Thyroid gland (tissue), 4 donors: ENCODE results near the gene CAPZA1. TPM values are rescaled to one million over a fixed set of nuclear protein-coding genes. Genes with fewer than 3 reads are reported as not detected.

Source experiments
- DNase-seq, 2 donors: peaks; one replicate each; pipeline ENCODE4 v3.0.0-alpha.2; 2019
- H3K27ac ChIP-seq, 3 donors: fragments of 200-600 bp; sonication (generic); 1 replicate in 2 of 3; 2 replicates in 1 of 3; pipeline ENCODE4 v1.5.1; 2016 to 2019; ENCODE audit warnings: mild to moderate bottlenecking in 1 of 3, moderate library complexity in 1 of 3
- H3K27me3 ChIP-seq: fragments of 200-600 bp; sonication (generic); one replicate; pipeline ENCODE4 v1.5.1; 2019
- H3K36me3 ChIP-seq, 2 donors: fragments of 200-600 bp; sonication (generic); one replicate each; pipeline ENCODE4 v1.5.1; 2016 to 2019
- H3K4me1 ChIP-seq, 2 donors: fragments of 200-600 bp; sonication (generic); one replicate each; pipeline ENCODE4 v1.5.1; 2017 to 2019
- H3K4me3 ChIP-seq, 3 donors: fragments of 200-600 bp; sonication (generic); replicated peaks in 1 of 3; 1 replicate in 2 of 3; 2 replicates in 1 of 3; pipeline ENCODE4 v1.5.1; 2016; ENCODE audit warnings: mild to moderate bottlenecking in 1 of 3
- H3K9me3 ChIP-seq: fragments of 200-600 bp; sonication (generic); one replicate; pipeline ENCODE4 v1.5.1; 2017
- CTCF ChIP-seq, 6 experiments: fragments of 200-600 bp in 3 of 6; fragments of 450-650 bp in 3 of 6; sonication (generic) in 3 of 6; IDR thresholded peaks; one replicate each; pipeline ENCODE4 v1.5.1; 2016 to 2019; ENCODE audit warnings: antibody characterized with exemption in 6 of 6, mild to moderate bottlenecking in 2 of 6, inconsistent platforms in 1 of 6, moderate library complexity in 1 of 6
- POLR2A ChIP-seq, 2 donors: fragments of 450-650 bp; IDR thresholded peaks; one replicate each; pipeline ENCODE4 v1.6.1; 2017; ENCODE audit warnings: antibody characterized with exemption in 2 of 2, mild to moderate bottlenecking in 2 of 2, moderate library complexity in 1 of 2
- WGBS, 2 donors: methylation state at CpG; one replicate each; pipeline ENCODE4 v1.1.5; 2017; 5-methylcytosine and 5-hydroxymethylcytosine counted together
- intact Hi-C: fragments of 100-400 bp; cut with DNase I; formaldehyde crosslinking; loops from one replicate; pipeline ENCODE4 v1.15.1; 2023
- total RNA-seq, 4 donors: library from RNA; depleted of rRNA; stranded (reverse); fragments of >200 nt; gene quantifications; one replicate each; pipeline ENCODE4 v1.2.3, GENCODE V29; 2016

The CAPZA1 gene
- total RNA-seq, 4 donors from 2014 or later = 106 to 162 (median 130) TPM

DNA sequence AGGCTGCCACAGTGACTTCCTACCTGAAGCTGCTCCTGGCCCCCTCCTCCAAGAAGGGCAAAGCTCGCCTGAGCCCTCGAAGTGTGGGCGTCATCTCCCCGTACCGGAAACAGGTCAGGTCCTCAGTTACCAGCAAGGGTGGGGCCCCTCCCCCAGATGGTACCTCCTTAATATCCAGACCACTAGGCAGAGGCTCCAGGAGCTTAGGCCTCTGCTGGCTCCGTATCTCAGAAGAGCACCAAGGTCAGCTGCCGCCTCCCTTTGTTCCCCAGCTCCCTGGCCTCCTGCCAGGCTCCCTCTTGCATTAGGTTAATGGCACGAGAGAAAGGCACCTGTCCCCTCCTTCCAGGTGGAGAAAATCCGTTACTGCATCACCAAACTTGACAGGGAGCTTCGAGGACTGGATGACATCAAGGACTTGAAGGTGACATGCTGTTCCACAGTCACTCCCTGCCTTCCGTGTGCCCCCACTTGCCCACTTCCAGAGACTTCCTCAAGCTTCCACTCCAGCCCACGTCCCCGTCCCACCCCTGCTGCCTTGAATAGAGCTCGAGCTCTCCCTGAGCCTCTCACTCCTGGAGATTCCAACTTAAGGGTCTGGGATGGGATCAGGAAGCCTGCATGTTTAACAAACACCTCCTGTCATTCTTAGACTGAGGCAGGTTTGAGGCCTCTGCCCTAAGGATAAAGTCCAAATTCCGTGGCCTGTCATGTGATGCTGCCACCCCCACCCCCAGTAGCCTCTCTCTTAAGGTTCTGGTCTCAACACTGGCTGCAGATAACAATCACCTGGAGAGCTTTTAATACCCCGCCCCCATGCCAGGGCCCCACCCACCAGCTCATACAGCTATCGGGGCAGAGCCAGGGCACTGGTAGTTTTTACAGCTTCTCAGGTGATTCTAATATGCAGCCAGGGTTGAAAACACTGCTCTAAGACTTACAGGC lies 79.0 kb downstream of the CAPZA1 start:
- H3K4me3 ChIP-seq = no peak overlapping the region
- intact Hi-C loops = no loop called here
- no peaks in the 10 kb centered on the region for H3K27me3 ChIP-seq
- WGBS, 2 donors = 69 to 74% methylated on average over 16 to 17 of the region's 17 CpGs
- peaks cover 18 to 26% of the 10 kb centered on the region in 2 donors for H3K36me3 ChIP-seq
- TF ChIP-seq POLR2A (IDR thresholded peaks at IDR 0.05) (no peak), CTCF (IDR thresholded peaks at IDR 0.05) (no peak)
- H3K27ac ChIP-seq = peak overlapping the region; percentile 65 to 83 (median 79)
- peak; percentile 73 to 80 for DNase-seq
- peaks cover 17 to 43% of the 10 kb centered on the region in 2 donors for H3K4me1 ChIP-seq
- H3K9me3 ChIP-seq = no peaks in the 10 kb centered on the region

DNA sequence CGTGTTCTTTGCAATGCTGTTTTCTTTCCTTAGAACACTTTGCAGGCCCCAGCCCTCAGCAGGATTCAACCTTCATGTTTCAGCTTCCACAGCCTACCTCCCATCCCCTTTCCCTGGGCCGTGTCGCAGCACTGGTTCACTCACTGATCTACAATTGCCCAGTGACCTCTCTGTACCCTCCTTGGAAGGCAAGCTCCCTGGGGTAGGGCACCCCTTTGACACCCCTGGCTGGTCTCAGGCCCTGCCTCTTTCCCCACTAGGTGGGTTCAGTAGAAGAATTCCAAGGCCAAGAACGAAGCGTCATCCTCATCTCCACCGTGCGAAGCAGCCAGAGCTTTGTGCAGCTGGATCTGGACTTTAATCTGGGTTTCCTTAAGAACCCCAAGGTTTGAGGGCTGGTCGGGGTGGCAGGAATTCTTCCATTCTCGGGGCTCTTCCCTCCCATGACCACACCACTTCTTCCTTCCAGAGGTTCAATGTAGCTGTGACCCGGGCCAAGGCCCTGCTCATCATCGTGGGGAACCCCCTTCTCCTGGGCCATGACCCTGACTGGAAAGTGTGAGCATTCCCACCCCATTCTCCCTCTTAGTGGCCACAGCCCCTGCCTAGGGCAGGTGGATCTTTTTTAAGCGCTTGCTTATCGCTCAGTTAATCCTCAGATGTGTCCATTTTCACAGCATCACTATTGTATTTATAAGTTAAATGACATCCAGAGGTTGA lies 80.0 kb downstream of the CAPZA1 start:
- Histone ChIP-seq H3K9me3 (no peaks in the 10 kb centered on the region), H3K4me3 (no peak overlapping the region), H3K27ac (peak overlapping the region; percentile 65 to 83 (median 79)), H3K4me1 (peaks cover 19 to 52% of the 10 kb centered on the region in 2 donors), H3K36me3 (peaks cover 8 to 16% of the 10 kb centered on the region in 2 donors), H3K27me3 (no peaks in the 10 kb centered on the region)
- intact Hi-C loops = loop anchor here (10.0 kb wide), 2 partner anchors 195 to 235 kb away; partner anchors contain the start of gene WNT2B
- TF ChIP-seq CTCF (IDR thresholded peaks at IDR 0.05) (no peak), POLR2A (IDR thresholded peaks at IDR 0.05) (no peak)
- WGBS, 2 donors = 81 to 85% methylated on average over 13 of the region's 13 CpGs
- DNase-seq = no peak

DNA sequence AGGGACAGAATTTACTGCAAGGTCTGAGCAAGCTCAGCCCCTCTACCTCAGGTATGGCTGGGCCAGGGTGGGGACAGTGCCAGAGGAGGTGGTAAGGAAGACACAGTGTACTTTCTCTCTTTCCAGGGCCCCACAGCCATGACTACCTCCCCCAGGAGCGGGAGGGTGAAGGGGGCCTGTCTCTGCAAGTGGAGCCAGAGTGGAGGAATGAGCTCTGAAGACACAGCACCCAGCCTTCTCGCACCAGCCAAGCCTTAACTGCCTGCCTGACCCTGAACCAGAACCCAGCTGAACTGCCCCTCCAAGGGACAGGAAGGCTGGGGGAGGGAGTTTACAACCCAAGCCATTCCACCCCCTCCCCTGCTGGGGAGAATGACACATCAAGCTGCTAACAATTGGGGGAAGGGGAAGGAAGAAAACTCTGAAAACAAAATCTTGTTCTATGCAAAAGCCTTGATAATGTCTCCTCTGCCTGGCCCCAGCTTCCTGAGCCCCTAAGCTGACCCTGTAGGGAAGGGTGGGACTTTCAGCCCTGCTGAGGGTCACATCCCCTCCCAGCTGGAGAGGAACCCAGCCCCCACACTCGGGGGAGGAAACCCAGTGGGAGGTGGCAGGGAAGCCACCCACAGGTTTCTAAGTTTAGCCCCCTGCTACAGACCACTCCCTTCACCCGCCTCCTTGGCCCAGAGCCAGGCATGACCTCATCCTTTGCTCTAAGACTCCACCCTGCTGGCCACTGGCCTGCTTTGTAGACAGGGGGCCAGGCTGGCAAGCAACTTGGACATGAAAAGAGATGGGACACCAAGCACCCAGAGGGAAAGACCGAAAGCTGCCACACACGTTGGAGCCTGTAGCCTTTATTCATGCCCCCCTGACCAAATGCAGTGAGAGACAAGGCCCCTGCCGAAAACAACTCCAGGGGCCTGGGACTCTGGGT lies 80.9 kb downstream of the CAPZA1 start:
- no peak overlapping the region for H3K4me3 ChIP-seq
- peak overlapping the region; percentile 65 to 83 (median 79) for H3K27ac ChIP-seq
- DNase-seq = peak; percentile 86 to 92
- intact Hi-C loops = loop anchor here (10.0 kb wide), 2 partner anchors 196 to 236 kb away; partner anchors contain the start of gene WNT2B
- peak in 1 of 2 donors; percentile 29 for TF ChIP-seq POLR2A (IDR thresholded peaks at IDR 0.05)
- TF ChIP-seq CTCF (IDR thresholded peaks at IDR 0.05) = no peak
- 41 to 56% methylated on average over 6 to 7 of the region's 7 CpGs for WGBS, 2 donors
- peaks cover 4 to 11% of the 10 kb centered on the region in 2 donors for H3K36me3 ChIP-seq
- H3K27me3 ChIP-seq = no peaks in the 10 kb centered on the region
- peaks cover 26 to 60% of the 10 kb centered on the region in 2 donors for H3K4me1 ChIP-seq
- H3K9me3 ChIP-seq = no peaks in the 10 kb centered on the region

DNA sequence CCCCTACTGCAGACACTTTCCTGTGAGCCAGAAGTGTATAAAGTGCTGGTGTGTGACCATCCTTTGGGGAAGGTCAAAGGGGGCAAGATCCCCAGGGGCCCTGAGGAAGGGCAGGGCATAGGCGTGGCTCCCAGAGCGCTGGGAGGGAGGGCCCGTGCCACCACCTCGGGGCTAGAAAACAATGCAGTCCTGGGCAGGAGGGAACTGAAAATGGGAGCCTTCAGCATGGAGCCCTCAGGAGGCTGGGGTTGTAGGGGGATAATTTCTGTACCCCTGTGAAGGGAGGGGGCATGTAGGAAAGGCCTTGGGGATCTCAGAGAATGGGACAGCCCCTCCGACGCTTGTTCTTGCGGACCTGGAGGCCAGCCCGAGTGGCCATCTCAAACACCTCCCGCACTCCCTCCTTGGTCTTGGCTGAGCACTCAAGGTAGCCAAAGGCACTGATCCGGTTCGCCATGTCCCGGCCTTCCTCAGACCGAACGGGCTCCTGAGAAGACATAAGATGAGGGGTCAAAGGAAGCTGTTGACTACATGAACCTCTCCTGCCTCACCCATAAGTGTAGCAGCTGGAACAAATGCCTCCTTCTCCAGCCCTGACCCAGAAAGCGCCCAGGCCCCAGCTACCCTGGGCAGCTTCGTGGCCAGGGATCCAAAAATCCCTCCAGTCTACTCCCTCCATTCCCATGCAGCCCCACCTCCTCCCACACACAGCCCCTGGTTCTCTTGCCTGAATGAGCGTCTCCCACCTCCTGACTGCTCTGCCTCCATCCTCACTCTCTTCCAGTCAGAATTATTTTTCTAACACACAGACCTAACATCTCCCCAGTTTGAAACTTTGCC lies 81.8 kb downstream of the CAPZA1 start:
- WGBS, 2 donors = 74 to 84% methylated on average over 17 of the region's 17 CpGs
- no peak overlapping the region for H3K4me3 ChIP-seq
- intact Hi-C loops = loop anchor here (10.0 kb wide), 2 partner anchors 197 to 237 kb away; partner anchors contain the start of gene WNT2B
- no peak for DNase-seq
- H3K27me3 ChIP-seq = no peaks in the 10 kb centered on the region
- TF ChIP-seq POLR2A (IDR thresholded peaks at IDR 0.05) (no peak), CTCF (IDR thresholded peaks at IDR 0.05) (no peak)
- H3K9me3 ChIP-seq = no peaks in the 10 kb centered on the region
- peaks cover 4 to 9% of the 10 kb centered on the region in 2 donors for H3K36me3 ChIP-seq
- peak overlapping the region; percentile 65 to 83 (median 79) for H3K27ac ChIP-seq
- H3K4me1 ChIP-seq = peaks cover 31 to 65% of the 10 kb centered on the region in 2 donors
